GM12874 (cell line): ENCODE measurements around the gene PDLIM5.

Source experiments
- CTCF ChIP-seq: IDR thresholded peaks from 2 replicates; pipeline ENCODE4 v1.5.1; 2011; ENCODE audit warnings: low read depth, mild to moderate bottlenecking, control low read depth, low read length, moderate library complexity; ENCODE audit not compliant: insufficient read depth

The PDLIM5 gene

GRCh38 chr4:94691552-94691951 lies 239.8 kb downstream of the PDLIM5 start:
- TF ChIP-seq CTCF = no peak

GRCh38 chr4:94695384-94695783 lies 243.6 kb downstream of the PDLIM5 start:
- no peak for TF ChIP-seq CTCF

- no peak for TF ChIP-seq CTCF
Measured at GRCh38 chr4:94698187-94698586, 246.4 kb downstream of the PDLIM5 start.

- no peak for TF ChIP-seq CTCF
Measured at GRCh38 chr4:94700298-94700697, 248.6 kb downstream of the PDLIM5 start.

GRCh38 chr4:94701631-94702300 lies 250.0 kb downstream of the PDLIM5 start:
- TF ChIP-seq CTCF = no peak

GRCh38 chr4:94711635-94712034 lies 259.9 kb downstream of the PDLIM5 start:
- TF ChIP-seq CTCF = no peak

GRCh38 chr4:94714365-94715160 lies 262.8 kb downstream of the PDLIM5 start:
- TF ChIP-seq CTCF = no peak
